GM12864 (cell line): ENCODE measurements around the gene DDX1.

Experiments
- DNase-seq: peaks from one replicate; pipeline ENCODE4 v3.0.0-alpha.2; 2011; ENCODE audit warnings: low read depth
- H3K4me3 ChIP-seq: 2 replicates; pipeline ENCODE4 v1.5.1; 2011; ENCODE audit warnings: mild to moderate bottlenecking, low read depth, low read length, control low read depth
- CTCF ChIP-seq: IDR thresholded peaks from 2 replicates; pipeline ENCODE4 v1.5.1; 2011; ENCODE audit warnings: low read depth, mild to moderate bottlenecking, moderate library complexity, low read length, control low read depth, inconsistent platforms; ENCODE audit errors: missing control alignments

The DDX1 gene

GRCh38 chr2:15648593-15649525, 57.2 kb downstream of the DDX1 start:
- no peak overlapping the region for H3K4me3 ChIP-seq
- DNase-seq, result no peak
- TF ChIP-seq CTCF, result no peak

DNA sequence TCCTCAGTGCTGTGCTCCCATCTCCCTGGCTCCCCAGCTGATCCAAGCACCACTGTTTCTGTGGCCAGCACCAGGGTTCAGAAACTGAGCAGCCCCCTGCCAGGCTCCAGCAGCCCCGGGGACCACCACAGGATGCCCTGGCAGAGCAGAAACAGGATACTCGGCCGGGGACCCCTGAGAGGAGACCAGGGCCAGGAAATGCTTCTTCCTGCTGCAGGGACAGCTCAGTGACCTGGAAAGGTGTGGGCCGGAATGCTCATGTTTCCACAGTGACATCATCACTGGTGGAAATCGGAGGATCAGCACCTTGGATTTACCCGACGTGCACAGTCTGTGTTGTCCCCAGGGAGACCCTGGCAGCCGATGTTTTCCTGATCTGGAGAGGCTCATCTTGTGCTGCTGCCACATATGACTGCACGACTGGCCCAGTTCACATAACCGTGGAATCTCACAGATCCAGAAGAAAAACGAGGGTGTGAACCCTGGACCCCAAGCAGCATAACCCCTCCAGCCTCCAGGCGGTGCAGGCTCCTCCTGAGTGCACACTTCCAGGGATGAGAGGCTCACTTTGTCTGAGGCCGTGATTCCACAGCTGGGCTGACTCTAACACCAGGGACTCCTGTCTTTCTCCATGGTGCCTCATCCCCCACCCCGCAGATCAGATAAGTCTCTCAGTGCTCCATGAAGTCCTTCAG, 58.0 kb downstream of the DDX1 start:
- H3K4me3 ChIP-seq, result no peak overlapping the region
- no peak for TF ChIP-seq CTCF

DNA sequence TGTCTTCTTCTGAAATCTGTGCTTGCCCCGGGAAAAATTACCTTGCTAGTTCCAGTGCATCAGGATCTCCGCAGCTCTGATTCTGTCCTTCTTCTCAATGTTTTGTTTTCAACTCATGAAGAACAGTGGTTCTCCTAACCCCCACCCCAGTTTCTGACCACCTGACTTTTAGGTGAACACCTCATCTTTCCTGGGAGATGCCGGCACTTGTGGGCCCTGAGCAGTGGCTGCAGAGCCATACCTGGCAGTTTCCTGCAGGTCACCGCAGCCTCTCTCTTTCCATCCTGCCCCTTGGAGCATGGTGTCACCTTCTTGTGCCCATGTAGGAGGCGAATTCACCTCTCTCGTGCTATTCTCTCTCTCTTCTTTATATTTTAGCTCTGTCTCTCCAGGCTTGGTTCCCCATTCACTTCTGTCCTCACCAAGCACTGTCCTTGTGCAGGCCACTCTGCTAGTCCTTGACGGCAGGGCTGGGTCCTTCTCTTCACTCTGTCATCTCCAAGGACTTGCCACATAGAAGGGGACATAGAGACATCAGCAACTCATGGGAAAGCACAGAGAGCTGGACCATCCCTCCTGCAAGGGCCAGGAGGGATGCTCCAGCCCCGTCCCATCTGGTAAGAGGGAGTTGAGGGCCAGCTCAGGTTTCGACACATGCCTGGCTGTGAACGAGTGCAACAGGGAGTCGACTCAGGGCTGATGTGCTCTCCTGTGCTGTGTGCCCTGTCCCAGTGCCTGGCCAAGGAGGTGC, 59.1 kb downstream of the DDX1 start:
- DNase-seq, result no peak
- TF ChIP-seq CTCF, result no peak
- no peak overlapping the region for H3K4me3 ChIP-seq

More for the DNA sequence above, 58.0 kb downstream of the DDX1 start:
- no peak for DNase-seq

GRCh38 chr2:15651367-15651727, 59.7 kb downstream of the DDX1 start:
- H3K4me3 ChIP-seq, result no peak overlapping the region
- no peak for DNase-seq
- TF ChIP-seq CTCF, result no peak

- no peak overlapping the region for H3K4me3 ChIP-seq
- DNase-seq, result no peak
- TF ChIP-seq CTCF, result no peak
Observed at GRCh38 chr2:15652252-15652651, 60.6 kb downstream of the DDX1 start.

DNA sequence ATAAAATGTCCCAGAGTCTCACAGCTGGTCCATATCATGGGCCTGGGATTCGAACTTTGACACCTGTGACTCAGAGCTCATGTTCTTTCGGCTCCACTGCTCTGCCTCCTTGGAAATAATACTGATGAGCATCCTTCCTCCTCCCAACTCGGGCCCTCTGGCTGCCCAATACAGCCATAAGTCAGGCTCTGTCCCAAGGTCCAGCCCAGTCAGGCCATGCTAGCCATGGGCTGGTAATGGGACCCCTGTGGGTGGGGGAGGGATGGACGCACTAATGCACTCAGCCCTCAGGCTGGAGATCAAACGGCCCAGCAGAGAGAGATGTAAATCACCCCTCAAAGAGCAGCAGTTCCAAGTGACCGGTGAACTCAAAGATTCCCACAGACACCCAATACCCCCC, 61.1 kb downstream of the DDX1 start:
- no peak for TF ChIP-seq CTCF
- no peak for DNase-seq
- H3K4me3 ChIP-seq, result no peak overlapping the region
